IPS-18c (cell line): ENCODE data around the gene SVIL.
"Not testable (repeated sequence)": the region's sequence is repeated elsewhere in the genome, so short reads cannot be mapped to it uniquely, and the experiment has no call there.

Experiments used
- H3K4me3 ChIP-seq: 2 replicates; pipeline ENCODE4 v1.7.0; 2013; ENCODE audit warnings: low read depth, mild to moderate bottlenecking, low read length, moderate library complexity; ENCODE audit not compliant: insufficient read depth
- H3K9me3 ChIP-seq: one replicate; pipeline ENCODE4 v1.6.1; 2013; ENCODE audit warnings: mild to moderate bottlenecking, low read length, moderate library complexity; ENCODE audit not compliant: control insufficient read depth, insufficient read depth

Gene SVIL

DNA sequence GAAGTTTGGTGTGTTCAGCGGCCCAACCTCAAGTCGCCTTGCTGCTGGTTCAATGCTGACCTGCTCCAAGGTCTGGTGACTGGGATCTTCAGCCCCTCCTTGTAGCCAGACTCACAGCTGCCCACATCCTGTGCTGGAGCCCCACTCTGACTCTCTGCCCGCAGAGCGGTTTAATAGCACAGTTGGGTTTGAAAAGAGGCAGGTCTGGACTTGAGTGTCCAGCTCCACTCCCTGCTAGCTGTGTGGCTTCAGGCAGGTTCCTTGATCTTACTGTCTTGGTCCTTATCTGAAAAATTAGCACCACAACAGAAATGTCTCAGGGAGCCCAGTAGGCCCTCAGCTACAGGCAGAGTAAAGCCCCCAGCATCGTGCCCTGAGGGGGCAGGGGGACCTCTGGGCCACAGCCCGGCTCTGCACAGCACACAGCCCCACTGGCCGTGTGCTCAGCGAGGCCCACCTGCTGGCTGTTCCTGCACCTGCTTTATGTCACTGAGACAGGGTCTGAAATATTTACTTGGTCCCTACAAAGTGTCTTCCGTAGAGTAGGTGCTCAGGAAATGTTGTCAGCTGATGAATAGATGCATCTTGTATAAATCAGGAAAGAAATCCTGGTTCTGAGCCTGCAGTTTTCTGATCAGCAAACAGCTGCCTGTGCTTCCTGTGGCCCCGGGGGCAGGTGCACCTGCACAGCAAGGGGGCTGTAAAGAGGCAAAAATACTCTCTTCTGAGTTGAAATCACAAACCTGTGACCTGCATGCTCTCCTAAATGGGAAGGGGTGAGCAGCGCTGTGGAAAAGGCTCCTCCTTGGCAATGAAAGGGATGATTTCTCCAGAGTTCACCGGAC, 155.5 kb downstream of the SVIL start:
- no peaks in the 10 kb centered on the region for H3K9me3 ChIP-seq
- no peak overlapping the region for H3K4me3 ChIP-seq

DNA sequence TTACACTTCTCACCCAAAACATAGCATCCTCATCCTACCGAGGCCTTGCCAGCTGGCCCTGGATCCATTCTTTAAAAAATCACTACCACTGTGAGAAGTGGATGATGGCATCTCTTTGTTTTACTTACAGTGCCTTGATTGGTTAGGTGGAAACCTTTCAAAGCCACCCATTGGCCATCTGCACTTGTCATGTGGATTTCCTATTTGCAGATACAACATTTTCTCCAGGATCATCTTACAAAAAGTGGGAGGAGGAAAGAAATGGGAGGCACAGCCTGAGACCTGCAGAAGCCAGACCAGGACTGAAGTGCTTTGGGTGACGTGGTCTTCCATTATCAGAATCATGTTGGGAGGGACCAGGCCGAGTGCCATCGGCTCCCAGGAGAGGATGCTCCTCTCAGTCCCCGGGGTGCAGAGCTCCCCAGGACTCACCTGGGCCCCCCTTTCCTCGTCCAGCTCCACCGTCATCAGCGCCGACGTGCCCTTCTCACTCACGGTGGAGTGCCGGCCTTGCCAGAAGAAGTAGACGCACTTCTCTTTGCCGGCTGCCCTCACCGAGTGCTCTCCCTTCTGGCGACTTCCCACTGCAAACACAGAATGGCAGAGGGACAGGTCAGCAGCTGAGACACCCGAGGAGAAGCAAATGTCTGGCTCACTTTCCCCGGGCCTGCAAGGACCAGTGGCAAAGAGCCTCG, 161.2 kb downstream of the SVIL start:
- Histone ChIP-seq H3K4me3 (no peak overlapping the region), H3K9me3 (no peaks in the 10 kb centered on the region)

DNA sequence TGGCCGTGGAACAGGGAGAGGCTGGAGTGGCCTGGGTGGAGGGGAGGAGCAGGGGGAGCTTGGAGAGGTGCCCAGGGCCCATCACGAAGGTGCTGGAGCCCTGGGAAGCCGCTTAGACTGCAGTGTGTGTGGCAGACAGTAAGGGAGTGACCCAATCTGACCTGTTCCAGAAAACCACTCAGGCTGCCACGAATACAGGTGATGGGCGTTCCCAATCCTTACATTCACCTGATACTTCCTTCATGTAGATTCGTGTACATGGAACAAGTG, 161.7 kb downstream of the SVIL start:
- Histone ChIP-seq H3K4me3 (no peak overlapping the region), H3K9me3 (no peaks in the 10 kb centered on the region)

DNA sequence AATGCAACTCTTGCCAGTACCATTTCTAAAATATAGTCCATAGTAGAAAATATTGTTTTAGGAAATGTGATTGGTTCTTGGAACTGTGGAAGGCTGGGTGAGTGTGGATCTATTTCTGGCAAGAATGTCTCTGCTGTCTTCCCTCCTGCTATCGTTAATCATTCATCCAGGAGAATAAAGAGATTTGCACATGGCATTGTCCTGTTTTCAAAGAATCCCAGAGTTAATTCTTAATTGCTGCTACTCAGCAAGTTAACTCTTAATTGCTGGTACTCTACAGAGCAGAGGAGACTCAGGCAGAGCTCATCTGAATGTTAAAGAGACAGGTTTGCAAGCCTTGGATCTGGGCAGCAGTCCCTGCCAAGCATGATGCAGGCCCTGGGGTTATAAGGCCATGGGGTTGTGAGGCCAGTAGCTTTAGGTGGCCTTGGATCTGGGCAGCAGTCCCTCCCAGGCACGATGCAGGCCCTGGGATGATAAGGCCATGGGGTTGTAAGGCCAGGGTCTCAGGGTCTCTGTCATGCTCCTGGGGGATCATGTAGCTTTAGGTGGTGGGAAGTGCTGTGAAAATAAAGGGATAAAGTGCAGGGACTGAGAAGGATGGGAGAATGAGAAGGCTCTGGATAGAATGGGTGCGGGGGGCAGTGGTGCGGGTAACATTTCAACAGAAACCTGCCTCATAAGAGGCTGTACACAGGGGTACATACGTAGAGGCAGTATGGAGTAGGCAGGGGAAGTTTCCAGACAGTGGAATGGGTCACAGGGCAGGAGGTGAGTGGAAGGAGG, 162.3 kb downstream of the SVIL start:
- Histone ChIP-seq H3K4me3 (no peak overlapping the region), H3K9me3 (no peaks in the 10 kb centered on the region)

DNA sequence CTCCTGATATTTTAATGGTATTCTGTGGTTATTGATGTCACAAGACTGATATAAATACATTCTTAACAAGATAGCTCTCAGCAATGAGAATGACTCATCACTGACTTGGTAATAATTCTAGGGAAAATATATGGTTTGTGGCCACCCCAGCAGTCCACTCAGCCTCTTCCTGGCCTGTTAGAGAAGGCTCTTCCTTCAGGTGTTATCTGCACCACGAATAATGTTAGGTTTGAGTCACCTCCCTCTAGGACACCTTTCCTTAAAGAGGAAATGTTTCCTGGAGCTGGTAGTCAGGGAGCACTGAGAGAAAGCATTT, 163.3 kb downstream of the SVIL start:
- no peak overlapping the region for H3K4me3 ChIP-seq
- H3K9me3 ChIP-seq, result no peaks in the 10 kb centered on the region

DNA sequence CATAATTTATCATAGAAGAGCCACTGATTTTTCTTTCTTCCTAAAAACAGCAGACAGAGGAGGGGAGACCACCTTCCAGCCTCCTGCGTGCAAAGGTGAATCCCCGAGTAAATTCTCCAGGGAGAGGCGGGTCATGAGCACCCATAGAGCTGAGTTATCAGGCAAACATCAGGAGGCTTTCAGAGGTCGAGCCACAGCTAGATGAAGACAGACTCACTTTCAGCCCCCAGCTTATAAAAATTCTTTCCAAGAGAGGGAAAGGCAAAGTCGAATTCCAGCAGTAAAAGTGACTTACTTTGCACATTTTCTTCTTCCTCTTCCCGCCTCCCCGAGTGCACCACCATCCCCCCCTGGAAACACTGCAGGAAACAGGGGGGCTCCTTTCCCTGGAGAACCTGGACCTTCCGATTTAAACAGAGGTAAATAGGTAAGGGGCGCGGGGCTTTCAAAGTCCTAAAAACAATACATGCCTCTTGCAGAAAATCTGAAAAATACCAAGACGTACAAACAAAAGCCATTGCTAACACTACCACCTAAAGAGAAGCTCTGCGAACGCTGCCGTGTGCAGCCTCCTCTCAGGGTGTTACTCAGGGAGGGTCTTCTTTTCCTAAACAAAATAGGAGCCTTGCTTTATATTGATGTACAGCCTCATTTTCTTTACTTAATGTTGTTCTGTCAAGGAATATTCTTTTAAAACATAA, 163.8 kb downstream of the SVIL start:
- Histone ChIP-seq H3K9me3 (no peaks in the 10 kb centered on the region), H3K4me3 (no peak overlapping the region)

DNA sequence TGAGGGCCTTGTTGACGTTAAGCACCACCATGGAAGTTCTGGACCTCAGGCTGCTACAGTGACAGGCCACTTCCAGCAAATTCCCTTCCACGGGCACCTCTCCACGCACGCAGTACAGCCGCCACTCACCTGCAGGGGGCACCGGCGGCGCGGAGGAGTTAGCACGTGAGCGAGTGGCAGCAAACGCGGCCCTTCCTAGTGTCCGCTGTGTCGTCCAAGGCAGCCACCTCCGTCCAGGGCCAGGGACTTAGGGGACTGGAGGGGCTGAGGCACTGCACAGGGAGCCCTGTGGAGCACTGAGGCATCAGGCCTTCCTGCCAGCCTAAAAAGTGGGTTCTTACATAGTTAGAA, 164.4 kb downstream of the SVIL start:
- Histone ChIP-seq H3K4me3 (no peak overlapping the region), H3K9me3 (no peaks in the 10 kb centered on the region)

DNA sequence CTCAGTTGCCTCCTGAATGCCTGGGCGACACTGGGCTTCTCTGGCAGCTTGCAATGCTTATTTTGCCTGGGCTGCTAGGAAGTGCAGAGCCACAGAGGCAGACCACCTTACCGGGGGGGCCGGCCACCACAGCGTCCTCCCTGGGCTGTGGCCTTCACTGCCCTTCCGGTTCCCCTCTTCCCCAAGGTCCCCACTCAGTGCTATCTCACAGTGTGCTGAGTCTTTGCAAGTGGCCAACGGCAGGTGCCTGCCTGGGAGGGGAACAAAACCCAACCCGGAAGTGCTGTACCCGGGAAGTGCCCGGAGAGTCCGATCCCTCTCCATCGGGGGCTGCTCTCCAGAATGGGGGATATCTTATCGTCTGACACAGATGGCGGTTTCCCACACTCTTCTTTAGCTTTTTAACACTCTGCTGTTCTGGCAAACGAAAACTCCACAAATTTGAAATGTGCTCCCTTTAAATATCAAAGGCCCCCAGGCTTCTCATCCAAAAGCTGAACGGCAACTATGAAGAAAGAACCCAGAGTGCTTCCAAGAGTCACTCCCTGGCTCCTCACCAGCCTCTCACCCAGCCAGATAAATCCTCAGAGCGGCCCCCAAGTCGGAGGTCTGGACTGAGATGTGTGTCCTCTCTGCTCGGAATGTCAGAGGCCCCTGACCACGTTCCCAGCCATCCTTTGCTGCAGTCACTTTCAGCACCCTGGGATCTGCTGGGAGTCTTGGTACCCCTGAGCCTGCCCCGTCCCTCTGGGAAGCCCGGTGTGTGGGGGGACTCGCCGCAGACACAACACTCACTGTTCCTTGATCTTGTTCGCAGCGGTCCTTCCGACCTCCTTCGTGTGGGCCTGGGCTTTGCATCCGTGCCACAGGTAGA, 165.1 kb downstream of the SVIL start:
- H3K9me3 ChIP-seq, result no peaks in the 10 kb centered on the region

DNA sequence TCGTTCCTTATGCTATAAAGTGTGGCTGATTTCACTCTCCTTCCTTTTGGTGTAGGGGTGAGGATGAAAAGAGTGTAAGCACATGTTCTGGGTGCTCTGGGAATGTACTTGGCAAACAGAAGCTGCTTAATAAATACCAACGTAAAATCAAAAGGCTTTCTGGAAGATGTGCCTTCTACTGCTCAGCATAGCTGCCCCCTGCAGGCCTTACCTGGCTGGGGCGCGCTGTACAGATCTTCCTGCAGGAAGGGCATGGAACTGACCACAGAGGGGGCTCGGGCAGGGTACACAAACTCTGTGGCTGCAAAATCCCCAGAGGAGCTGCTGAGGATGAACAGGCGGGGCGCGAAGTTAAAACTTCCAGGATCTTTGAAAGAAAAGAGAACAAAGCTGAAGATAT, 169.4 kb downstream of the SVIL start:
- H3K9me3 ChIP-seq, result no peaks in the 10 kb centered on the region
- H3K4me3 ChIP-seq, result no peak overlapping the region

More for the DNA sequence above, 165.1 kb downstream of the SVIL start:
- H3K4me3 ChIP-seq, result no peak overlapping the region

DNA sequence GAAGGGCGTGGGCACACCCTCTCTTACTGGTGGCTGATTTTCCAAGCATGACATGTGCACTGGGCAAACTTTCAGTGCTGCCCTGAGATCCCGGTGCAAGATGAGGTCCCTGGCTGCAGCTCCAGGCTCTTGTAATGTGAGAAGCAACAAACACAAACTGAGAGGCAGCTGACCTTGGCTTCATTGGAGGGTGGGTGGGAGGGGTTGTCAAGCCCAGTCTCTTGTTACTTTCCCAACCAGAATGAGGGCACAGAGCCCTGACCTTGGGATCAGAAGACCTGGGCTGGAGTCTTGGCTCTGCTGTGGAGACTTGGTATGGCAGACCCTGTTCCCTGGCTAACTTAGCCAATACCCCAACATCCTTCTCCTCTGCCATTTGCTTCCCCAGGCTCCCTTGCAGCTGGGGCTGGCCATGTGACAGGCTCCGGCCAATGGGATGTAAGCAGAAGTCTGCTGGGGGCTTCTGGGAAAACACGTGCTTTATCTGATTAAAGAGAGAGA, 170.1 kb downstream of the SVIL start:
- H3K9me3 ChIP-seq, result not testable (repeated sequence)

DNA sequence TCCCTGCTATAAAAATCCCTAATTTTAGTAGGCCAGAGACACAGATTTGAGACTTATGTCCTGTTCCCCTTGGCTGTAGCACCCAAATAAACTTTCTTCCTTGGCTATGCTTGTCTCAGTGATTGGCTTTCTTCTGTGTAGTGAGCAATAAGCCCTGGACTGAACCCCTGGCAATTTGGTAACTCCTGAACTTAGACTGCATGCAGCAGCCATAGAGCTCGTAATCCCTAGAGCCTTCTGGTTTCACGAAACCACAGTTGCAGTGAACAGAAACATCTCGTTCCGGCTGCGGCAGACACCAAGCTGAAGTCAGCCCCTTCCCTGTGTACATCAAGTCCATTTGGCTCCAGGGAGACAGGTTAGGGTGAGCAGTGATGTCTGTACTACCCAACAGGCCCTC, 173.7 kb downstream of the SVIL start:
- Histone ChIP-seq H3K4me3 (no peak overlapping the region), H3K9me3 (peaks cover 2% of the 10 kb centered on the region)

More for the DNA sequence above, 170.1 kb downstream of the SVIL start:
- not testable (repeated sequence) for H3K4me3 ChIP-seq

DNA sequence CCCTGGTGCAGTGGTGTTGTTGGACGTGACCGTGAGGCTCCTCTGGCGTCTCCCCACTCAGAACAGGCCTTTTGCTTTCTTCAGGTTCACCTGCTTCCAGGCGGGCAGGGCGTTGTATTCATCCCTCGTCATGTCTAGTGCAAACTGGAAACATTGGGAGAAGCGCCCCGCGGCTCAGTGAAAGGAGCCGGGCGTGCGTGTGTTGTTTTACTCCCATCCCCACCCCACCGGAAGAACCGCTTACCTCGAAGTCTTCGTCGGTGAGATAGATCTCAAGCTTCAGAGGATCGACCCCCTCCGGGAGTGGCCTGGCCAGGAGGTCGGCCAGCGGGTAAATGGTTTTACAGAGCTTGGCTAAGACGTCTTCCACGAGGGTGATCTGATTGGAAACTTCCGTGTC, 176.6 kb downstream of the SVIL start:
- not testable (repeated sequence) for H3K4me3 ChIP-seq, H3K9me3 ChIP-seq

DNA sequence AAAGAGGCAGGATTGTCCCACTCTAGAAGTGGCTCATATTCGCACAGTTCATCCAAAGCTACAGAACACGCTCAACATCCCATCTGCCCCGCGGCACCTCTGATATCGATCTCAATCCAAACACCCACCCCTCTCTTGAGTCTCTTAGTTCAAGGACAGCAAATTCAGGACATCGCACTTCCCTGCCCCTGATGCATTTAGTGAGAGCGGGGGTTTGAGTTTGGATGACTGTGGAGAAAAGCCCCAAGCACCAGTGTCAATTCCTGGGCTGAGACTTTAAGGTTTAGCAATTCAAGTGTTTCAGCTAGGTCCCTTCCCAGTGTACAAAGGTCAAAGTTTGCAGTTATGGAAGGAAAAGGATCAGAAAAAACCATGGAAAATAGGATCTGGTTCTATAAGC, 179.7 kb downstream of the SVIL start:
- Histone ChIP-seq H3K4me3 (no peak overlapping the region), H3K9me3 (peaks cover 3% of the 10 kb centered on the region)

DNA sequence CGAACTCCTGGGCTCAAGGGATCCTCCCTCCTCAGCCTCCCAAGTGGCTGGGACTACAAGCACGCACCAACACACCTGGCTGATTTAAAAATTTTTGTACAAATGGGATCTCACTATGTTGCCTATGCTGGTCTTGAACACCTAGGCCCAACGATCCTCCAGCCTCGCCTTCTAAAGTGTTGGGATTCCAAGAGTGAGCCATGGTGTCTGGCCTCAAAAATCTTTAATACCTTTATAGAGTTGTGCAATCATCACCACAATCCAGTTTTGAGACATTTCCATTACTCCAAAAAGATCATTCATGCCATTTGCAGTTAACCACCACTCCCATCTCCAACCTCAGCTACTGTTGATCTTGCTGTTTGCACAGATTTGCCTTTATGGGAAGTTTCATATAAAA, 180.5 kb downstream of the SVIL start:
- peaks cover 2% of the 10 kb centered on the region for H3K9me3 ChIP-seq
- no peak overlapping the region for H3K4me3 ChIP-seq

DNA sequence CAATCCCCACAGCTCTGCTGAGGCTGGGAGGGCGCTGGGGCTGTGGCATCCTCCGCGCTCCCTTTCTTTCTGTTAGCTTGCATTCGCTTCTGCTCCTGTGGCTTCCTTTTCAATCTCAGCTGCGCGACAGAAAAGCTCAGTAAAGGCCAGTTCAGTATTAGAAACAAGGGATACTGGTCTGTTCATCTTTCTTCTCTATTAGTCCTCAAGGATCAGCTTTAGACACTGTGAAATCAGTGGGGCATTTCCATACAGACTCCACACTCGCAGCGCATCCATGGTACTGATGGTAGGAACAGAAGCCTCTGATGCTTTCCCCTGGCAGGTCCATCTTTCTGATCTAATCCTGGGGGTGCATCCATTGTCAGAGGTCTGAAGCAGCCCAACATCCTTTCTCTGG, 182.2 kb downstream of the SVIL start:
- no peak overlapping the region for H3K4me3 ChIP-seq

DNA sequence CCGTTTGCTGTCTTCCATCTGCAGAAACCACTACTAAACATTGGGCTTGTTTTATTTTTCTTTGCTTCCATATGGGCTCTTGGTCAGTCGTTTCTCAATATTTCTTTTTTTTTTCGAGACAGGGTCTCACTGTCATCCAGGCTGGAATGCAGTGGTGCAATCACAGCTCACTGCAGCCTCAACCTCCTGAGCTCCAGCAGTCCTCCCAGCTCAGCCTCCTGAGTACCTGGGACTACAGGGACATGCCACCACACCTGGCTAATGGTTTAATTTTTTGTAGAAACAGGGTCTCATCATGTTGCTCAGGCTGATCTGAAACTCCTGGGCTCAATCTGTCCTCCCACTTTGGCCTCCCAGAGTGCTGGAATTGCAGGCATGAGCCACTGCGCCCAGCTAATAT, 182.8 kb downstream of the SVIL start:
- Histone ChIP-seq H3K4me3 (no peak overlapping the region), H3K9me3 (peaks cover 2% of the 10 kb centered on the region)

More for the DNA sequence above, 182.2 kb downstream of the SVIL start:
- peaks cover 2% of the 10 kb centered on the region for H3K9me3 ChIP-seq

DNA sequence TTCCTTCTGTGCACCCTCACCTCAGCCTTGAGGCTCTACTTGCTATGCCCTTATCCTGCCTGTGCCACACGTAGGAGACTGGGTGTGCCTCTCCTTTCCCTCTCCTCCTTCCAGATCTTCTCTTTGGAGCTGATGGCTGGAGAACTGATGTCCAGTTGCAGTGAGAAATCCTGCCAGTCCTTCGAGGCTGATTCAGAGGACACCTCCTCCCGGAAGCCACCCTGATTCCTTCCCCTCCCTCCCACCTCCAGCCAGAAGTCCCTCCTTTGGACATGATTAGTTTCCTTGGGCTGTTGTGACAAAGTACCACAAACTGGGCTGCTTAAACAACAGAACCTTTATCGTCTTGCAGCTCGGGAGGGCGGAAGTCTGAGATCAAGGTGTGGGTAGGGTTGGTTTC, 184.4 kb downstream of the SVIL start:
- H3K4me3 ChIP-seq, result no peak overlapping the region
- H3K9me3 ChIP-seq, result peaks cover 2% of the 10 kb centered on the region
